KMS-11 (cell line): ENCODE measurements around the gene RAPGEF1.

Experiments used
- H2AFZ ChIP-seq: fragments of 200-600 bp; sonication (generic); 2 replicates; pipeline ENCODE4 v1.6.1; 2016; ENCODE audit warnings: antibody characterized with exemption, mixed run types, low read depth
- H3K27ac ChIP-seq: fragments of 200-600 bp; sonication (generic); 2 replicates; pipeline ENCODE4 v1.6.1; 2016; ENCODE audit warnings: mild to moderate bottlenecking, mixed run types
- H3K27me3 ChIP-seq: fragments of 200-600 bp; sonication (generic); 2 replicates; pipeline ENCODE4 v1.6.1; 2017; ENCODE audit warnings: mild to moderate bottlenecking, low read depth, mixed run types, moderate library complexity; ENCODE audit not compliant: insufficient read depth
- H3K36me3 ChIP-seq: fragments of 200-600 bp; sonication (generic); 2 replicates; pipeline ENCODE4 v1.6.1; 2017; ENCODE audit warnings: mild to moderate bottlenecking, mixed run types; ENCODE audit not compliant: insufficient read depth
- H3K4me1 ChIP-seq: fragments of 200-600 bp; sonication (generic); 2 replicates; pipeline ENCODE4 v1.6.1; 2016; ENCODE audit warnings: mild to moderate bottlenecking, low read depth, mixed run types; ENCODE audit not compliant: poor library complexity, severe bottlenecking
- H3K4me2 ChIP-seq: fragments of 200-600 bp; sonication (generic); 2 replicates; pipeline ENCODE4 v1.7.0; 2016; ENCODE audit warnings: mild to moderate bottlenecking, mixed run types
- H3K4me3 ChIP-seq: fragments of 200-600 bp; sonication (generic); IDR thresholded peaks from 2 replicates; pipeline ENCODE4 v1.6.1; 2017; ENCODE audit warnings: low read depth, low read length, mixed read lengths; ENCODE audit not compliant: insufficient read depth
- H3K79me2 ChIP-seq: fragments of 200-600 bp; sonication (generic); 2 replicates; pipeline ENCODE4 v1.6.1; 2016; ENCODE audit warnings: low read depth, mixed run types; ENCODE audit not compliant: insufficient read depth
- H3K9ac ChIP-seq: fragments of 200-600 bp; sonication (generic); 2 replicates; pipeline ENCODE4 v1.6.1; 2016; ENCODE audit warnings: mild to moderate bottlenecking, mixed run types
- H4K20me1 ChIP-seq: fragments of 200-600 bp; sonication (generic); 2 replicates; pipeline ENCODE4 v1.6.1; 2016; ENCODE audit warnings: mild to moderate bottlenecking, mixed run types; ENCODE audit not compliant: insufficient read depth
- TF ChIP-seq, protein P1 (sequence below): fragments of 200-600 bp; sonication (generic); conservative IDR thresholded peaks from 2 replicates; pipeline ENCODE4 v1.6.1; 2017; ENCODE audit warnings: low read depth, mild to moderate bottlenecking, antibody characterized with exemption, low read length, moderate library complexity, mixed read lengths

The RAPGEF1 gene

GRCh38 chr9:131679261-131680020 lies 60.4 kb downstream of the RAPGEF1 start:
- H4K20me1 ChIP-seq: no peaks in the 10 kb centered on the region
- H2AFZ ChIP-seq: no peak overlapping the region
- peak overlapping the region; percentile 90 for H3K4me2 ChIP-seq
- peak overlapping the region; percentile 87 for H3K27ac ChIP-seq
- peak overlapping the region; percentile 74; the same call in 1 of the 2 replicates for H3K9ac ChIP-seq
- H3K36me3 ChIP-seq: no peaks in the 10 kb centered on the region
- no peak overlapping the region for H3K4me3 ChIP-seq
- H3K79me2 ChIP-seq: peaks cover 85% of the 10 kb centered on the region
- no peaks in the 10 kb centered on the region for H3K27me3 ChIP-seq
- H3K4me1 ChIP-seq: peaks cover 62% of the 10 kb centered on the region
- TF ChIP-seq, protein P1, sequence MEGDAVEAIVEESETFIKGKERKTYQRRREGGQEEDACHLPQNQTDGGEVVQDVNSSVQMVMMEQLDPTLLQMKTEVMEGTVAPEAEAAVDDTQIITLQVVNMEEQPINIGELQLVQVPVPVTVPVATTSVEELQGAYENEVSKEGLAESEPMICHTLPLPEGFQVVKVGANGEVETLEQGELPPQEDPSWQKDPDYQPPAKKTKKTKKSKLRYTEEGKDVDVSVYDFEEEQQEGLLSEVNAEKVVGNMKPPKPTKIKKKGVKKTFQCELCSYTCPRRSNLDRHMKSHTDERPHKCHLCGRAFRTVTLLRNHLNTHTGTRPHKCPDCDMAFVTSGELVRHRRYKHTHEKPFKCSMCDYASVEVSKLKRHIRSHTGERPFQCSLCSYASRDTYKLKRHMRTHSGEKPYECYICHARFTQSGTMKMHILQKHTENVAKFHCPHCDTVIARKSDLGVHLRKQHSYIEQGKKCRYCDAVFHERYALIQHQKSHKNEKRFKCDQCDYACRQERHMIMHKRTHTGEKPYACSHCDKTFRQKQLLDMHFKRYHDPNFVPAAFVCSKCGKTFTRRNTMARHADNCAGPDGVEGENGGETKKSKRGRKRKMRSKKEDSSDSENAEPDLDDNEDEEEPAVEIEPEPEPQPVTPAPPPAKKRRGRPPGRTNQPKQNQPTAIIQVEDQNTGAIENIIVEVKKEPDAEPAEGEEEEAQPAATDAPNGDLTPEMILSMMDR: no peak

GRCh38 chr9:131678499-131679111 lies 61.3 kb downstream of the RAPGEF1 start:
- no peaks in the 10 kb centered on the region for H4K20me1 ChIP-seq
- H3K4me3 ChIP-seq: no peak overlapping the region
- peak overlapping the region; percentile 74 for H3K9ac ChIP-seq
- no peaks in the 10 kb centered on the region for H3K36me3 ChIP-seq
- peak overlapping the region; percentile 87 for H3K27ac ChIP-seq
- TF ChIP-seq, protein P1: no peak
- H3K79me2 ChIP-seq: peaks cover 85% of the 10 kb centered on the region
- H3K27me3 ChIP-seq: no peaks in the 10 kb centered on the region
- no peak overlapping the region for H2AFZ ChIP-seq
- peak overlapping the region; percentile 90 for H3K4me2 ChIP-seq
- H3K4me1 ChIP-seq: peaks cover 70% of the 10 kb centered on the region

- Histone ChIP-seq H3K4me1 (peaks cover 80% of the 10 kb centered on the region), H2AFZ (no peak overlapping the region), H3K9ac (peak overlapping the region; percentile 74), H3K27me3 (no peaks in the 10 kb centered on the region), H3K4me2 (peak overlapping the region; percentile 90), H4K20me1 (no peaks in the 10 kb centered on the region), H3K27ac (peak overlapping the region; percentile 87), H3K36me3 (no peaks in the 10 kb centered on the region), H3K4me3 (no peak overlapping the region), H3K79me2 (peaks cover 85% of the 10 kb centered on the region)
- TF ChIP-seq, protein P1: no peak
Observed at GRCh38 chr9:131677444-131678180, 62.3 kb downstream of the RAPGEF1 start.

GRCh38 chr9:131677049-131677443 lies 62.8 kb downstream of the RAPGEF1 start:
- H4K20me1 ChIP-seq: no peaks in the 10 kb centered on the region
- no peak overlapping the region for H2AFZ ChIP-seq
- H3K4me1 ChIP-seq: peaks cover 85% of the 10 kb centered on the region
- no peaks in the 10 kb centered on the region for H3K27me3 ChIP-seq
- no peak overlapping the region for H3K4me3 ChIP-seq
- TF ChIP-seq, protein P1: no peak
- no peaks in the 10 kb centered on the region for H3K36me3 ChIP-seq
- H3K9ac ChIP-seq: peak overlapping the region; percentile 74
- H3K79me2 ChIP-seq: peaks cover 85% of the 10 kb centered on the region
- peak overlapping the region; percentile 87 for H3K27ac ChIP-seq
- H3K4me2 ChIP-seq: peak overlapping the region; percentile 90
